ENCODE data around the gene PIM3.
"Not testable (repeated sequence)": the region's sequence is repeated elsewhere in the genome, so short reads cannot be mapped to it uniquely, and the experiment has no call there.

The PIM3 gene

DNA sequence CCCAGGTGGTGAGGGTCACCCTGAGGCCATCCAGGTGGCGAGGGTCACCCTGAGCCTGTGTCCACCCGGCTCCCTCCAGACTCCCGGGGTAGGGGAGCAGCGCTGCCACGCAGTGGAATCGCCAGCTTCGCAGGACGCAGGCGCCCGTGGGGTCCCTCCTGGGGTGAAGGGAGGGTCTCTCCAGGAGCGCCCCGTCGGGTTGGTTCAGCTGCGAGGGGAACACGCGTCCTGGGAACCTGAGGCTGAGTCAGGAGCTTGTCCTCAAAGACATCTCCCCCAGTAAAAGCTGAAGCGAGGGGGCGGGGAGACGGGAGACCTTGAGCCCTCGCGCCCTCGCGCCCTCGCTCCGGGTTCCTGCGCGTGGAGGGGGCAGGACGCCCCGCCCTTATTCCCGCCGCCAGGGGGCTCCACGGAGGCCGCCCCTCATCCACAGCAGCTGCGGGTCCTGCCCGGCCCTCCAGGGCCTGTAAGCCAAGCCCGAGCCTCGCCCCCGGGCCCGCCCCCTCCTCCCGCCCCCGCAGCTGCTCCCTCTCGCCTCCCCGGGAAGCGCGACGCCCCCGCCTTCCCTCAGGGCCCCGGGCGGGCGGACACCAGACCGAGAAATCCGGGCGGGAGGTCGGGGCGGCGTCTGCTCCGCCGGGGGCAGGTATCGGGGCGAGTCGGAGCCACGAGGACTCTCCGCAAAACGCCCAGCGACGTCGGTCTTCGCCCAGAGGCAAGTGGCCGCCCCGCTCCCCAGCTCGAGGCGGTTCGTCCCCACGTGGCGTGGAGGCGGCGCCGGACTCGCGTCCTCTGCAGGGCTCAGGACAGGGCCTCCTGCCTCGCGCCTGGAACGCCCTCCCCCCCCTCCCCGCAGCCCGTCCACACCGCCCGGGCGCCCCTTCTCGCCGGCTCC, 22.8 kb downstream of the PIM3 start:
- DNase-seq (ENCODE audit: low read depth) = no peak

DNA sequence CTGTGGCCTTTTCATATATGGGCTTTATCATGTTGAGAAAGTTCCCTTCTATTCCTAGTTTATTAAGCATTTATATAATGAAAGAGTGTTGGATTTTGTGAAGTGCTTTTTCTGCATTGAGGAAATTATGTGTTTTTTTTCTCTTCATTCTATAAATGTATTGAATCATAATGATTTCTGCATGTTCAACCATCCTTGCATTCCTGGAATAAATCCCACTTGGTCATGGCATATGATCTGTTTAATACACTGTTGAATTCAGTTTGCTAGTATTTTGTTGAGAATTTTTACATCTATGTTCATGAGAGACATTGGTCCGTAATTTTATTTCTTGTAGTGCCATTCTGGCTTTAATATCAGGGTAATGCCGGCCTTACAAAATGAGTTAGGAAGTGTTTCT, 25.8 kb downstream of the PIM3 start:
- no peak for DNase-seq (ENCODE audit: low read depth)

DNA sequence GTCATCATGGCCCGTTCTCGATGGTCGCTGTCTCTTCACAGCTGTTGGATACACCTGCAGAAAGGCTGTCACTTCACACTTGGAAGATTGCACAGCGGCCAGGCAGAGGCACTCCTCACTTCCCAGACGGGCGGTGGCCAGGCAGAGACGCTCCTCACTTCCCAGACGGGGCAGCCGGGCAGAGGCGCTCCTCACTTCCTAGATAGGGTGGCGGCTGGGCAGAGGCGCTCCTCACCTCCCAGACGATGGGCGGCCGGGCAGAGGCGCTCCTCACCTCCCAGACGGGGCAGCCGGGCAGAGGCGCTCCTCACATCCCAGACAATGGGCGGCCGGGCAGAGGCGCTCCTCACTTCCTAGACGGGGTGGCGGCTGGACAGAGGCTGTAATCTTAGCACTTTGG, 29.3 kb downstream of the PIM3 start:
- DNase-seq (ENCODE audit: low read depth) = not testable (repeated sequence)

DNA sequence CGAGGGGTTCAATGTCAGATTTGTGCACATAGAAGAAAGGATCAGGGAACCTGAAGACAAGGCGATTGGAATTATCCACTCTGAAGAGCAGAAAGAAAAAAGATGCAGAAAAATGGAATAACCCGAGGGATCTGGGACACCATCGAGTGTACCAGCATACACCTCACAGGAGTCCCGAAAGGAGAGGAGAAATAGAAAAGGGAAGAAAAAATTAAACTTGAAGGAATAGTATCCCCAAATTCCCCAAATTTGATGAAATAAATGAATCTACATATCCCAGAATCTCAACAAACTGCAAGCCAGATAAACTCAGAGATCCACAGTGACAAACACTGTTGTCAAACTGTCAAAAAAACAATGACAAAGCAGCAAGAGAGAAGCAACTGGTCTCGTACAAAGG, 30.6 kb downstream of the PIM3 start:
- no peak for DNase-seq (ENCODE audit: low read depth)

DNA sequence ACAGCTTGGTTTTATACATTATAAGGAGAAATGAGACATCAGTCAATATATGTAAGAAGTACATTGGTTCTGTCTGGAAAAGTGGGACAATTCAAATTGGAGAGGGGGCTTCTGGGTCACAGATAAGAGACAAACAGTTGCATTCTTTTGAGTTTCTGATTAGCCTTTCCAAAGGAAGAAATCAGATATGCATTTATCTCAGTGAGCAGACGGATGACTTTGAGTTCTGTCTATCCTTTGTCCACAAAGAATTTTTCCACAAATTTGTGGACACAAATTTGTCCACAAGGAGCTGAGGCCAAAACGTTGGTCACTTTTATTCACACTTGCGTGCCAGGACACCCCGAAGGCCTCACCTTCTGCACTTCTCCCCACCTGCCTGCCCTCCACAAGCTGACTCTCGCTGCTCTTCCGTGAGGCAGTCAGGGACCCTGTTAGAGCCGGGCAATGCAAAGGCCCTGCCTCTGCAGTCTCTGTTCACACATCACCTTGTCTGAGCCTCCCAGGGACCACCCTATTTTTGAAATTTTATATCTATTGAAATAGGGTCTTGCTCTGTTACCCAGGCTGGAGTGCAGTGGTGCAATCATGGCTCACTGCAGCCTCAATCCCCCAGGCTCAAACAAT, 31.4 kb downstream of the PIM3 start:
- no peak for DNase-seq (ENCODE audit: low read depth)

DNA sequence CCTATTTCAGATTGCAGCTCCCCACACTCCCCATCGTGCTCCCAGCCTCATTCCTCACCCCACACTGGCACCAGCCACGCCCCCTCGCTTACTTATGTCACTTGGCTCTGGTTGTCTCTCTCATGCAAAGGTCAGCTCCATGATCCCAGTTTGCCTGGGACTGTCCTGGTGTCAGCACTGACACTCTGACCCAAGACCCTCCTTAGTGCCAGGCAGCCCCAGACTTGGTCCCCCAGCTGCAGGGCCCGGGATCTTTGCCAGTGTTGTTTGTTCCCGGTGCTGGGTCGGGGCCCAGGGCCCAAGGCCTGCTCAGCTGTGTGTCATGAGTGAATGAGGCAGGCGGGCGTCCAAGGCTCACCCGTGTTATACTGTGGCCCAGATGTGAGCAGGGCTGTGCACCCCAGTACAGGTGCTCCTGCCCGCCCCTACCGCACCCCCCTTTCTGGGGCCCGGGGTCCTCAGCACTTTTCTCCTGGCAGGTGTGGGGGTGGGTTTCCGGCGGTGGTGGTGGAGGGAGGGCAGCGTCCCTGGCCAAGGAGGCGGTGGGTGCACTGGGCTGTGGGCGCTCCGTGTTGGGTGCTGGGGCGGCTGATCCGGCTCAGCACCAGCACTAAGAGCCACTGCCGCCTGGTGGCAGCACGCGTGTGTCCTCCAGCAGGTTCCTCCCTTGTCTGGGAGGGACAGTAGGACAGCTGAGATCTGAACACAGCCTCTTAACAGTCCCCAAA, 32.5 kb downstream of the PIM3 start:
- peak; percentile 44 for DNase-seq (ENCODE audit: low read depth)

DNA sequence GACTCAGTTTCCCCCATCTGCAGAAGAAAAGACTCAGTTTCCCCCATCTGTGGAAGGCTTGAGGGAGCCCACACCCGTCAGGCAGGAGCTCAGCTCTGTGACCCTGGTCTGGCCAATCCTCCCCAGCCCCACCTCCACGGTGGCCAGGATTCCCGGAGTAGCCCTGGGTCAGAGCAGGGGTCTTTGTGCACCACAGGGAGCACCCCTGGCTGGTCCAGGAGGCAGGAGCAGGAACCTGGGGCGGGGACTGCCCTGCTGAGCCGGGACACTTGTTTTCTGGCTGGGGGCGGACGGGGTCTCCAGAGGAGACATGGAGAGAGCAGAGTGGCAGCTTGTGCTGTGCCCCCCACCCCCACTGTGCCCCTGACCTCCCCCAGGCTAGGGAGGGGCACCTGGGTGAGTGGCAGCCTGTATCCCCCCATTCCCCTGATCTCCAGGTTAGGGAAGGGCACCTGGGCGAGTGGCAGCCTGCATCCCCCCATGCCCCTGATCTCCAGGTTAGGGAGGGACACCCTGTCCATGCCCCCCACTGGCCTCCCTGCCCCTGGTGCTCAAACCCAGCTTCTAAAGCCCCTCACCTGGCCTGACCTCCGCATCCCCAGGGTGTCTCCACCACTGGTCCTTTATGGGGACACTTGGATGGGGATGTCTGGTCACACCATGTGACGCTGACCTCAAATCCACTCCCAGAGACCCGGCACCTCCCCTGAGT, 33.2 kb downstream of the PIM3 start:
- no peak for DNase-seq (ENCODE audit: low read depth)

DNA sequence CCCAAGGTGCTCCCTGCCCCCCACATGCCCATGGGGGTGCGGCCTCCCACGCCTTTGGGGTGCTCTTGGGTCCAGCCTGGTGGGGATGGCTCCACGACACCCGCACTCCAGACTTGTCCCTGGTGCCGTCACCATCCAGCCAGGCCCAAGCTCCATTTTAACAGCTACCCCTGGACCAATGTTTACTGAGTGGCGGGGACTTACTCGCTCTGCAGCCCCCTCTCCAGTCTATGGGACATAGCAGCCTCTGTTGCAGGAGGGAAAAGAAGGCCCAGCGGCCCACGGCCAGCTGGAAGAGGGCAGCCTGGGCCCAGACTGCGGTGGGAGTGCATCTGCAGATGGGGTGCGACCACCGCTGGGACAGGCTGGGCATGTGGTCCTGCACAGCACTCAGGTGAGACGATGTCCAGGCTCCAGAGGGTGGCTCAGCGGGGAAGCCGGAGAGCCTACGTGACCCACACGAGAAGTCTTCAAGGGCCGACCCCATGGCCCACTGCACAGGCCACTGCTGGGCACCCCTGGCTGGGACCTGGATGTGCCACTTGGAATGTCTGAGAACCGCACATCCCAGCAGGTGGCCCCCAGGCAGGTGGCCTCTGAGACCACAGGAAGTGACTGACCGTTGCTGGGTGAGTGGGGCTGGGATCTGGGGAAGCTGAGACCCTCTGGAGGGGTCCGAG, 33.9 kb downstream of the PIM3 start:
- no peak for DNase-seq (ENCODE audit: low read depth)

DNA sequence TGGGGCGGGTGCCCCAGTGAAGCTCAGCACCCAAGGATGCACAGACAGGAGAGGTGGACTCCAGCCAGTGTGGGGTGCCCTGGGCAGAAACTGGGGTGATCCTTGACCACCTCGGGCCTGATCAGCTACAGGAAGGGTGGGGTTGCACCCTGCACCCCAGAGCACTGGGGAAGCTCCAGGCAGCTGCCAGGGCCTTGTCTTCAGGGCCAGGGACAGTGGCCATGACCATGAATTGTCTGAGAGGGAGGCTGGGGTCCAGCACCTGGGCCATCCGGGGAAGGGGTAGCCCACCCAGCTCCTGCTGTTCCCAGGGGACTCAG, 34.4 kb downstream of the PIM3 start:
- no peak for DNase-seq (ENCODE audit: low read depth)

DNA sequence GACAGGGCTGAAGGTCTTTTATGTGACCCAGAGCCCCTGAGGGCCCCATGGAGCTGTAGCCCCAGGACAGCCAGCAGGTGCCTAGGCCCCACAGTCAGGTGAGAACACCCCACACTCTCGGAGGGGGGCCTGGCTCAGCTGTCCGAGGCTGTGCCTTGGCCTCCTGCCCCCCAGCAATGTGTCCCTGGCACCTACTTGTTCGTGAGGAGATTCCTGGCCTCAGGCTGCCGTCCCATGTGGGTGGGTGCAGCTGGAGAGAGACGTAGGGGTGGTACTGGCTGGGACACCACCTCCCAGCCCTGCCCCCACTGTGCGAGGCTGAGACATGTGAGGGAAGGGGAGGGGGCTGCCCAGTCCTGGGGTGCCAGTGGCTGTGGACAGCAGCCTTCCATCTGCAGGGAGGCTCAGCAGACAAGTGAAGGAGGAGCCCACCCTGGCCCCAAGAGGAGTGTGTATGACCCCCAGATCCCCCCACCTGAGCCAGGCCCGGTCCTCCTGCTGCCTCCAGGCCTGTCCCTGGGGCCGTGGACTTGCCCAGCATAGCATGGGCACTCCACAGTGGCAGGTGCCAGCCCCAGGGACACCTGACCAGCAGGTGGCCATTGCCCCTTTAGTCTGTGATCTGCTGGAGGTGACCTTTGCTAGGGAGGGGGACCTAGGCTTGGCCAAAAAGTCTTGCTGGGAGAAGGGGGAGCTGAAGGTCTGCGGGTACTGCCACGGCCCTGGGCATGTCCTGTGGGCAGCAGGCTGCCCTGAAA, 35.0 kb downstream of the PIM3 start:
- no peak for DNase-seq (ENCODE audit: low read depth)

DNA sequence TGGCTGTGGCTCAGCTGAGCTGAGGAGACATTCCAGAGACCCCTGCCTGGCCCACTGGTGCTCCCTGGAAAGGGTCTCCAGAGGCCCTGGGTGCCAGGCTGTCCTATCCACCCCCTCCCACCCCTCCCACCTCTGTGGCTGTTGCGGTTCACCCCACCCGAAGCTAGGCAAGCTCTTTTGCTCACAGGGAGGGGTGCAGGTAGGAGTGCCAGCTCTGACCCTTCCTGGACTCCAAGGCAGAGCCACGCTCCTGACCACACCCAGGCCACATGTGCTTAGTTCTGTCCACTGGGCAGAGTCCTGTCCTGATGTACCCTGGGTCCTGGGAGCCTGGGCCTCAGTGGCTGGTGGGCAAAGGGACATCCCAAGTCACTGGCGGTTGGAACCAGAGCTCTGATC, 35.5 kb downstream of the PIM3 start:
- no peak for DNase-seq (ENCODE audit: low read depth)

DNA sequence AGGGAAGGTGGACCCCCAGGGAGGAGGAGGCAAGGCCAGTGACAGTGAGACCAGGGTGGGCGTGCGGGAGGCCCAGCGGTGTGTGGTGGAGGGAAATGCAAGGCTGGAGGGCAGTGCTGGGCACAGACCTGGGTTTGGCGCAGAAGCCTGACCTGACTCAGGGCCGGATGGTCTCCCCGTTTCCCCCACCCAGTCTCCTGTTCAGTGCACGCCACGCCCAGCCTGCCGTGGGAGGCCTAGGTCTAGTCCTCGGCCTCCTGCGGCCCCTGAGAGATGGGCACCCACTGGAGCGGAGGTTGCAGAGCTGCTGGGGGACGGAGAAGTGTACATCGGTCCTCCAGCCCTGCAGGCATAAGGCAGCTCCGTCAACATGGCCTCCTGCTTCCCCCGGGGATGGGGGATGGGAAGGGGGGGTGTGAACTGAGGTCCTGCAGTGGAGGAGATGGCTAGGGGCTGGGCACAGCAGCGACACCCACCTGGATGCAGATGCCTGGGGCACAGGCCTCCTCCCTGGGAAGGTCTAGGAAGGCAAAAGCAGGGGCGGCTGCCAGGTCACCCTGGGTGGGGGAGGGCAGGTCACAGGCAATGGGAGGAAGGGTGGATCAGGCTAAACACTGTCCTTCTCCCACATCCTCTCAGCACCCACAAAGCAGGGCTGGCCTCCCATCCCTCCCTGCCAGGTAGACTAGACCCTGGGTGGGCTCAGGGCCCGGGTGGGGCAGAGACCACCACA, 36.1 kb downstream of the PIM3 start:
- DNase-seq (ENCODE audit: low read depth) = no peak

DNA sequence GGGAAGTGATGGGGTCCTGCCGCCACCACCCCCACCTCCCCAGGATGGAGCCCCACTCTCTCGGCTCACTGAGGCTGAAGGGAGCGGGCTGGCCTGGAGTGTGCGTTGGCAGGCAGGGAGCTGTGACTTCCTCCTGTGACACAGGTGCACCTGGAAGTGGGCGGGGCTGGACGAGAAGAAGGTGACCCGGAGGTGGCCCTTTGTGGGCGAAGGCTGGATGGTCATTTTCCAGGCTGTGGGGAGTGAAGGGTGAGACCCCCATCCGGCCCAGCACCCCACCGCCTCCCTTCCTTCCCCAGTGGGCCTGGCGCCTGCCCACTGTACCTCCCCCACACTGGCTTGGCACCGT, 36.7 kb downstream of the PIM3 start:
- no peak for DNase-seq (ENCODE audit: low read depth)

DNA sequence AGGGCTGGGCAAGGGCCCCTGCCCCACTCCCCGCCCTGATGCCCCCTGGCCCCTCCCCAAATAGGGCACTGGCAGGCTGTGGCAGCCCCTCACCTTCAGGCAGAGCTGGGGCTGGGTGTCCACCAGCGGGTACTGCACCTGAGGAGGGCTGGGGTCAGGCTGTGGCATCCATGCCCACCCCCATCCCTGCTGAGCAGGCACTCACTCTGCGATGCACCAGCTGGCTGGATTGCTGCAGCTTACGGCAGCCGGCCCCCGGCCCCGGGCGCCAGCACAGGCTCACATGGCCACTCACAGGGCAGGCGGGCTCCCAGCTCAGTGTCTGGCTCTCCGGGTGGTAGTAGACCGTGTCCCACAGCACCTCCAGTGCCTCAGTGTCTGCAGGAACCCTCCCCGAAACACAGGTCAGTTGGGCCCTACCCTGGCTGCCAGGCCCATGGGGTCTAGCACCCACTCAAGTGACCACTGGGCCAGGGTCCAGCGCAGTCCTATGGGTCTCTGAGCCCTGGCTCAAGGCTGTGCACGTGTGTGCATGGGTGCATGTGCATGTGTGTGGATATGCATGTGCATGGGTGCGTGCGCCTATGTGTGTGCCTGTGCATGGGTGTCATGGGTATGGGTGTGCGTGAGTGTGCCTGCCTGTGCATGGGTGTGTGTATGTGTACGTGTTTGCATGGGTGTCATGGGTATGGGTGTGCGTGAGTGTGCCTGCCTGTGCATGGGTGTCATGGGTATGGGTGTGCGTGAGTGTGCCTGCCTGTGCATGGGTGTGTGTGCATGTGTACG, 37.6 kb downstream of the PIM3 start:
- DNase-seq (ENCODE audit: low read depth) = no peak

DNA sequence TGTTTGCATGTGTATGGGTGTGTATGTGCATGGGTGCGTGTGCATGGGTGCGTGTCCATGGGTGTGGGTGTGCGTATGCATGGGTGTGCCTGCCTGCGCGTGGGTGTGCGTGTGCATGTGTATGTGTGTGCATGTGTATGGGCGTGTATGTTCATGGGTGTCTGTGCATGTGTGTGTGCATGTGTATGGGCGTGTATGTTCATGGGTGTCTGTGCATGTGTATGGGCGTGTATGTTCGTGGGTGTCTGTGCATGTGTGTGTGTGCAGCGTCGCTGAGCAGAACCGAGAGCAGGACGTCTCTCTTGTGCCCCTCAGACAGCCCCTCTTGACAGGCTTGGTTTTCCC, 38.1 kb downstream of the PIM3 start:
- DNase-seq (ENCODE audit: low read depth) = no peak

DNA sequence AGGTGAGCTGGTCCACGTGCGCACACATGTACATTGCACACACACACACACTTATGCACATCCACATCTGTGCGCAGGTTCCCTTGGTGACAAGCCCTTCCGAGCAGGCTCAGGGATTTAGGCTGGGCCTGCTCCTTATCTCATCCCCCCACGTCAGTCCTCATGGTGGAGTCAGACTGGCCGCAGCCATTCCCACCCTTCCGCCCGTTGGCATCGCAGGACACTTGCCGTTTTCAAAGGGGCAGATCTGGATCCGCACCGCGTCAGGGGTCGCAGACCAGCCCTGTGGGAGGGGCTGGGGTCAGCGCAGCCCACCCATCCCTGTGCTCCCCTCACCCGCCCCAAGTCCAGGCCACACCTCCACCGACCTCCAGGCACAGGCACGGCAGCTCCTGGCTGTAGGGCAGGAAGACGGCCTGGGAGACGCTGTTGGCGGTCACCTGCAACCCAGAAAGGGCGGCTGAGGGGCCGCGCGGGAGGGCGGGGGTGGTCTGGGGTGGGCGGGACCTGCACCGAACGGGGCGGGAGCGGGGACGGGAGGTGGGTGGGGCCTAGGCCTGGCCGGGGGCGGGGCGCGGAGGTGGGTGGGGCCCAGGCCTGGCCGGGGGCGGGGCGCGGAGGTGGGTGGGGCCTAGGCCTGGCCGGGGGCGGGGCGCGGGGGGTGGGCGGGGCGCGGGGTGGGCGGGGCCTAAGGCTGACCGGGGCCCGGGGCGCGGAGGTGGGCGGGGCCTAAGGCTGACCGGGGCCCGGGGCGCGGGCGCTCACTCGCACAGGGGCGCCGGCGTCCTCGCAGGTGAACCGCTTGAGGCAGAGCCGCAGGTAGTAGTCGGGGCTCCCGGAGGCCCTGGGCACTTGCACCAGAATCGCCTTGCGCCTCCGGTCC, 38.7 kb downstream of the PIM3 start:
- no peak for DNase-seq (ENCODE audit: low read depth)

DNA sequence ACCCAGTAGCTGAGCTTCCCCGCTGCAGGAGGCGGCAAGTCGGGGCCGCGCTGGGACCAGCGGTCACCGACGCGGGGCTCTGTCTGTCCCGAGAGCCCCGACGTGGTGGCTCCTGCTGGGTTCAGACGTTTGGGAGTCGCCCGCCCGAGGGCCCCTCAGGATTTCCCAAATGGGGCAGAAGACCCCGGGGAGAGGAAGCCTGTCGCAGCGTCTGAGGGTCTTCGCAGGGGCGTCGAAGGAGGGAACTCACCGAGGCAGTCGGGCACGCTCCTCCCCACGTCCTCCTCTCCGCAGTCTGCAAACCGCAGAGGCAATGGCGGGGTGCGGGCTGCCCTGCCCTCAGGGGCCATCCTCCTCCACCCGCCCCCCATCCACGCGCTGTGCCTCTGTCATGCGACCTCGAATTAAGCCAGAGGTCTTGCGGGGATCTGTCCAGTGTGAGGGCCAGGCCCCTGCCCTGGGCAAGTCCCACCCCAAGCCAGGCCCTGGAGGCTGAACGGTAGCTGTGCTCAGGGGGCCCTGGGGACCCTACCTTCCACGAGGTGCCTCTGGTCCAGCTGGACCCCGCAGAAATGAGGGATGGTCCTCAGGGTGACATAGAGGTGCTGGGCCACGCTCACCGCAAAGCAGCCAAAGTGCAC, 39.5 kb downstream of the PIM3 start:
- no peak for DNase-seq (ENCODE audit: low read depth)

DNA sequence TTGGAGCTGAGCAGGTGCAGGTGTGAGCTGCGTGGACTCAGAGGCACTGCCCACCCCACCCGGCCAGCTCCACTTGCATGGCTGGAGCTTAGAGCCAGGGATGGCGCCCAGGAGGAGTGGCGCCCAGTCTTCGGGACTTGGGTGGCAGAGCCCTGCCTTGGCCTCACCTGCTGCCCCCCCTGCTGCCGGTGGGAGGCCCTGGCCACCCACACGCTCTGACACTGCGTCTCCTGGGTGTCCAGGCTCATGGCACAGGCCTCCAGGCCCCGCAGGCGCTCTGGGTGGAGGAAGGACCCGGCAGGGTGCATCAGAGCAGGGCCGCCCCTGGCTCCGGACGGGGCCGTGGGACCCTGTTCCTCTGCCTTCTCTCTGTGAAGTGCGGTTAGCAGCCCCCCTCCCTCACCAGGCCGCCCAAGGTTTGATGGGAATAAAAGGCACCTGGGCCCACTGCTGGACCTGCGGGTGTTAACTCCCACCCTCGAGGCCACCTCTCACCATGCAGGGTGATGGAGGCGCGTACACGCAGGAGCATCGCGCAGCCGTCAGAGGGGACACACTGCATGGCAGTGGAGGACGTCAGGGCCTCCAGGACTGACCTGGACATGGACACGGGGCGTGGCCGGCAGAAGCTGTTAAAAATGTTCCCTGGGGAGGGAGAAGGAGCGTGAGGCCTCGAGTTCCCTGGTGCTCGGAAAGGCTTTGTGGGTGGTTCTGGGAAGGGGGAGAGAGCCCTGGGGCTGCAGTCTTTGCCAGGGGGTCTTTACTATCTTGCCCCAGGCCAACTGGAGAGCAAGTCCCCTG, 40.2 kb downstream of the PIM3 start:
- no peak for DNase-seq (ENCODE audit: low read depth)

Data from stimulated activated CD8-positive, alpha-beta memory T cell treated with anti-CD3 and anti-CD28 coated beads, Interleukin-7, amount 100 ng/mL, for 24 hours (primary cell).